Ovary (tissue), 10 donors: Measurements from ENCODE around the gene LRRC9. TPM values are rescaled to one million over a fixed set of nuclear protein-coding genes. Genes with fewer than 3 reads are reported as not detected.
A peak's percentile ranks its signal among the peaks of the same experiment; 100 is the strongest.

Experiments used
- DNase-seq, 5 donors: peaks; one replicate each; pipeline ENCODE4 v3.0.0-alpha.2; 2019 to 2020
- H3K27ac ChIP-seq, 2 donors: fragments of 200-600 bp; one replicate each; pipeline versions ENCODE4 v1.5.1 to v1.8.0; 2019 to 2022
- H3K27me3 ChIP-seq: fragments of 200-600 bp; one replicate; pipeline ENCODE4 v1.8.0; 2022
- H3K36me3 ChIP-seq: fragments of 200-600 bp; sonication (generic); one replicate; pipeline ENCODE4 v1.5.1; 2019
- H3K4me1 ChIP-seq: one replicate; pipeline ENCODE4 v1.8.1; 2013; ENCODE audit warnings: mild to moderate bottlenecking, moderate library complexity; ENCODE audit not compliant: insufficient read depth
- H3K4me3 ChIP-seq: fragments of 200-600 bp; sonication (generic); one replicate; pipeline ENCODE4 v1.5.1; 2017
- H3K9me3 ChIP-seq, 2 donors: fragments of 200-600 bp in 1 of 2; sonication (generic) in 1 of 2; one replicate each; pipeline versions ENCODE4 v1.5.1 to v1.8.1; 2013 to 2019; ENCODE audit warnings: mild to moderate bottlenecking in 1 of 2, moderate library complexity in 1 of 2
- CTCF ChIP-seq, 3 donors: fragments of 450-650 bp in 2 of 3; fragments of 200-600 bp in 1 of 3; IDR thresholded peaks; one replicate each; pipeline versions ENCODE4 v1.5.1 to v1.8.0; 2016 to 2022; ENCODE audit warnings: antibody characterized with exemption in 3 of 3, mild to moderate bottlenecking in 1 of 3
- EP300 ChIP-seq: sonication (generic); formaldehyde crosslinking; IDR thresholded peaks from one replicate; pipeline ENCODE4 v1.6.1; 2017; ENCODE audit warnings: antibody characterized with exemption
- POLR2A ChIP-seq: fragments of 450-650 bp; IDR thresholded peaks from one replicate; pipeline ENCODE4 v1.6.1; 2017; ENCODE audit warnings: antibody characterized with exemption, mild to moderate bottlenecking, moderate library complexity
- WGBS, 3 donors: extraction: QIAGEN DNeasy Blood & Tissue Kit in 1 of 3; methylation state at CpG; one replicate each; pipeline versions ENCODE4 v1.1.5 to v1.1.7; 2013 to 2017; 5-methylcytosine and 5-hydroxymethylcytosine counted together
- intact Hi-C, 4 donors: fragments of 100-400 bp; cut with DNase I; formaldehyde crosslinking; loops; one replicate each; pipeline versions ENCODE4 v1.11.0 to v1.15.1; 2022 to 2023
- long read RNA-seq, 3 donors: library from polyadenylated mRNA in 2 of 3; unstranded in 2 of 3; transcript quantifications; one replicate each; pipeline ENCODE4 v2.0.0 and lab custom pipeline, GENCODE V29; 2021 to 2026
- polyA plus RNA-seq, 2 donors: library from polyadenylated mRNA; stranded (reverse); fragments of 200-250 nt in 1 of 2; fragments of 350-450 nt in 1 of 2; fragmentation: Illumina TruSeq in 1 of 2; extraction: RNeasy Lipid Tissue Mini Kit (QIAGEN cat#74804) in 1 of 2; gene quantifications; one replicate each; pipeline ENCODE4 v1.2.3, GENCODE V29; 2013 to 2014
- total RNA-seq, 7 donors: library from RNA; depleted of rRNA in 2 of 7; stranded (reverse); fragments of >200 nt in 2 of 7; fragmentation: NEBNext Ultra II Directional in 3 of 7; extraction: Animal tissue kit (Norgen Biotek cat#: 25700) in 3 of 7; gene quantifications; one replicate each; pipeline versions ENCODE4 v1.1.0 to v1.2.4, GENCODE V29; 2016 to 2023
- donor health status: DM: no; HTN: no; CAD: no; lungs with moderate emphysema.
- donor health status: DM: no; HTN: no; CAD: no.
- donor health status: Bipolar disorder and iron deficiency.
- donor health status: DM: yes; HTN: yes; CAD: no.
- donor health status: DM: no; HTN: no; CAD: no.
- donor health status: DM: yes; HTN: yes; CAD: no.

LRRC9 gene
- total RNA-seq (under 1 TPM in 3 of 7 donors, not detected in 4; 0.15 to 0.62 (median 0.57) TPM), polyA plus RNA-seq (not detected)
- long read RNA-seq, donor 1: 0 reads
- long read RNA-seq, donor 2: 0 reads
- long read RNA-seq, donor 3, partial matches to known transcripts: 0 of 1 reads
- long read RNA-seq, donor 3, other reads (novel, unspliced or antisense): 1 of 1 reads

GRCh38 chr14:59919570-59920377, at the start of gene LRRC9:
Gene LRRC9 (plus strand): TSS chr14:59920144.
- DNase-seq: peak; percentile 22 to 52 (median 26)
- TF ChIP-seq CTCF (IDR thresholded peaks at IDR 0.05) (no peak), EP300 (no peak), POLR2A (no peak)
- no peaks in the 10 kb centered on the region for H3K36me3 ChIP-seq

GRCh38 chr14:59870277-59871165, 49.4 kb upstream of the LRRC9 start, which contains the start of gene RTN1:
Gene RTN1 (minus strand): TSS chr14:59870776. CDS start chr14:59870630, 146 bp downstream.
- TF ChIP-seq CTCF (IDR thresholded peaks at IDR 0.05): no peak
- TF ChIP-seq EP300: no peak
- TF ChIP-seq POLR2A: no peak
- WGBS, 3 donors: 1% methylated on average over 68 to 84 of the region's 84 CpGs
- Histone ChIP-seq H3K36me3 (no peaks in the 10 kb centered on the region), H3K4me3 (peak within 1 kb of the TSS; percentile 1), H3K27ac (no peak within 1 kb of the TSS), H3K4me1 (peaks cover 2% of the 10 kb centered on the region), H3K9me3 (no peaks in the 10 kb centered on the region), H3K27me3 (no peaks in the 10 kb centered on the region)
- DNase-seq: no peak
- intact Hi-C loops: no loop called here

More at GRCh38 chr14:59919570-59920377, at the start of gene LRRC9:
- Histone ChIP-seq H3K27me3 (no peaks in the 10 kb centered on the region), H3K9me3 (no peaks in the 10 kb centered on the region), H3K4me1 (no peaks in the 10 kb centered on the region), H3K27ac (no peak within 1 kb of the TSS), H3K4me3 (peak within 1 kb of the TSS; percentile 36)
- intact Hi-C loops: no loop called here
- WGBS, 3 donors: 5 to 8% (median 6%) methylated on average over 55 to 57 of the region's 57 CpGs

GRCh38 chr14:59871166-59871495, 48.8 kb upstream of the LRRC9 start:
- intact Hi-C loops: no loop called here
- no peak for DNase-seq
- TF ChIP-seq POLR2A (no peak), CTCF (IDR thresholded peaks at IDR 0.05) (no peak), EP300 (no peak)
- H3K4me1 ChIP-seq: peaks cover 2% of the 10 kb centered on the region
- H3K9me3 ChIP-seq: no peaks in the 10 kb centered on the region
- 1 to 3% (median 1%) methylated on average over 4 of the region's 4 CpGs for WGBS, 3 donors
- H3K4me3 ChIP-seq: no peak overlapping the region
- H3K27me3 ChIP-seq: no peaks in the 10 kb centered on the region
- H3K36me3 ChIP-seq: no peaks in the 10 kb centered on the region
- H3K27ac ChIP-seq: no peak overlapping the region

- DNase-seq: no peak
- no peak for TF ChIP-seq EP300
- TF ChIP-seq POLR2A: no peak
- no peak for TF ChIP-seq CTCF (IDR thresholded peaks at IDR 0.05)
- WGBS, 3 donors: 11 to 36% (median 21%) methylated on average over 1 of the region's 1 CpG
- H3K4me3 ChIP-seq: no peak overlapping the region
- intact Hi-C loops: no loop called here
- no peaks in the 10 kb centered on the region for H3K9me3 ChIP-seq
- no peak overlapping the region for H3K27ac ChIP-seq
- H3K27me3 ChIP-seq: no peaks in the 10 kb centered on the region
- H3K4me1 ChIP-seq: no peaks in the 10 kb centered on the region
- H3K36me3 ChIP-seq: no peaks in the 10 kb centered on the region
Observed at GRCh38 chr14:59882957-59883356, 37.0 kb upstream of the LRRC9 start.
